SK-N-MC (cell line): ENCODE data around the gene IL13RA1.
A peak's percentile ranks its signal among the peaks of the same experiment; 100 is the strongest.
"Not testable (repeated sequence)": the region's sequence is repeated elsewhere in the genome, so short reads cannot be mapped to it uniquely, and the experiment has no call there.

ENCODE experiments used
- DNase-seq: peaks from one replicate; pipeline ENCODE4 v3.0.0-alpha.2; 2011; ENCODE audit warnings: low read depth, low spot score
- H3K27ac ChIP-seq: fragments of 200-600 bp; sonication (generic); 2 replicates; pipeline ENCODE4 v1.5.1; 2016; ENCODE audit warnings: mixed run types
- H3K36me3 ChIP-seq: fragments of 200-600 bp; sonication (generic); 2 replicates; pipeline ENCODE4 v1.6.1; 2017; ENCODE audit warnings: antibody characterized with exemption, low read length, mixed read lengths; ENCODE audit not compliant: insufficient read depth
- H3K4me3 ChIP-seq: fragments of 200-600 bp; sonication (generic); 2 replicates; pipeline ENCODE4 v1.5.1; 2016
- H3K9ac ChIP-seq: fragments of 200-600 bp; sonication (generic); 2 replicates; pipeline ENCODE4 v1.8.0; 2017; ENCODE audit warnings: mixed run types, mixed read lengths; ENCODE audit not compliant: insufficient read length
- H3K9me3 ChIP-seq: fragments of 200-600 bp; sonication (generic); 2 replicates; pipeline ENCODE4 v1.6.1; 2017; ENCODE audit warnings: low read depth, mild to moderate bottlenecking, antibody characterized with exemption, low read length, moderate library complexity, mixed read lengths
- EZH2 ChIP-seq: fragments of 200-600 bp; sonication (generic); IDR thresholded peaks from one replicate; pipeline ENCODE4 v1.6.1; 2017; ENCODE audit warnings: antibody characterized with exemption
- FOXP2 ChIP-seq: optimal IDR thresholded peaks from 2 replicates; pipeline ENCODE3; 2011; ENCODE audit warnings: mild to moderate bottlenecking, moderate library complexity; ENCODE audit not compliant: insufficient read depth; ENCODE audit errors: extremely low read length, control extremely low read depth
- POLR2AphosphoS5 ChIP-seq: IDR thresholded peaks from 2 replicates; pipeline ENCODE4 v1.6.1; 2012; ENCODE audit warnings: mild to moderate bottlenecking, low read depth, low read length, borderline replicate concordance

IL13RA1 gene

DNA sequence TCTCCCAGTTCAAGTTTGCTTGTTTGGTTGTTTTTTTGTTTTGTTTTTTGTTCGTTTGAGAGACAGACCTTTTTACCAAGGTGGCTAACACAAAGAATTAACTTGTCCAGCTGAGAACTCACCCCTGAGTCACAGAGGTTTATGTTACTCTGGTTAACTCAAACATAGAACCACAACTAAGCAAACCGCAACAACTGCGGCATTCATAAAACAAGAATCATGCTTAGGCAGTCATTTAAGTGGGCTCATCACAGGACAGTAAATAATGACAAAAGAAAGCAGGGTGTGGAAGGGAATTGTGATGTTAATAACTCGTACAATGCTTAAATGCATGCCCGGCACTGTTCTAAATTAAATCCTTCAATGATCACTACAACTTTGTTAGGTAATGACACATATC lies 24.7 kb upstream of the IL13RA1 start:
- H3K36me3 ChIP-seq: no peaks in the 10 kb centered on the region
- no peak for TF ChIP-seq POLR2AphosphoS5
- no peak for TF ChIP-seq FOXP2
- no peak for TF ChIP-seq EZH2
- no peak for DNase-seq
- H3K27ac ChIP-seq: no peak overlapping the region
- no peak overlapping the region for H3K9ac ChIP-seq
- no peaks in the 10 kb centered on the region for H3K9me3 ChIP-seq
- H3K4me3 ChIP-seq: no peak overlapping the region

- no peak for TF ChIP-seq EZH2
- no peak for TF ChIP-seq FOXP2
- no peak for TF ChIP-seq POLR2AphosphoS5
- Histone ChIP-seq H3K4me3 (no peak overlapping the region), H3K9ac (no peak overlapping the region), H3K9me3 (no peaks in the 10 kb centered on the region), H3K36me3 (no peaks in the 10 kb centered on the region), H3K27ac (no peak overlapping the region)
- DNase-seq: no peak
Measured at GRCh38 chrX:118706681-118707080, 20.7 kb upstream of the IL13RA1 start.

DNA sequence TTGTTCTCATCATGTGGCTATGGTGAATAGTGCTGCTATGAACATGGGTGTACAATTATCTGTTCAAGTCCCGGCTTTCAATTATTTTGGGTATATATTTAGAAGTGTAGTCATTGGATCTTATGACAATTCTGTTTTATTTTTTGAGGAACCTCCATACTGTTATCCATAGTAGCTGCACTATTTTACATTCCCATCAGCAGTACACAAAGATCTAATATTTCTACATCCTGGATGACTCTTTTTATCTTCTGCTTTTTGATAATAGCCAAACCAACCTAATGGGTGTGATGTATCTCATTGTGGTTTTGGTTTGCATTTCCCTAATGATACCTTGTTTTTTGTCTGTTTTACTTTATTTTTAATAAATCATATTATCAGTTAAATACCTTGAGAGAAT lies 12.9 kb upstream of the IL13RA1 start:
- Histone ChIP-seq H3K36me3 (no peaks in the 10 kb centered on the region), H3K27ac (no peak overlapping the region)
- no peak for DNase-seq

GRCh38 chrX:118715917-118716316 lies 11.5 kb upstream of the IL13RA1 start:
- not testable (repeated sequence) for DNase-seq, H3K27ac ChIP-seq

More for the DNA sequence above, 12.9 kb upstream of the IL13RA1 start:
- Histone ChIP-seq H3K9ac (no peak overlapping the region), H3K4me3 (no peak overlapping the region), H3K9me3 (no peaks in the 10 kb centered on the region)
- TF ChIP-seq FOXP2 (no peak), POLR2AphosphoS5 (no peak), EZH2 (no peak)

DNA sequence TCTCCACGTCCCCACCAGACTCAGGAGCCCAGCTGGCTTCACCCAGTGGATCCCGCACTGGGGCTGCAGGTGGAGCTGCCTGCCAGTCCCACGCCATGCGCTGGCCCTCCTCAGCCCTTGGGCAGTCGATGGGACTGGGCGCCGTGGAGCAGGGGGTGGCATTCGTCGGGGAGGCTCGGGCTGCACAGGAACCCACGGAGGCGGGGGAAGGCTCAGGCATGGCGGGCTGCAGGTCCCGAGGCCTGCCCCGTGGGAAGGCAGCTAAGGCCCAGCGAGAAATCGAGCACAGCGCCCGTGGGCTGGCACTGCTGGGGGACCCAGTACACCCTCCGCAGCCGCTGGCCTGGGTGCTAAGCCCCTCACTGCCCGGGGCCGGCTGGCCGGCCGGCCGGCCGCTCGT lies 10.6 kb upstream of the IL13RA1 start:
- H3K9ac ChIP-seq, H3K4me3 ChIP-seq, DNase-seq, H3K36me3 ChIP-seq, H3K9me3 ChIP-seq, H3K27ac ChIP-seq: not testable (repeated sequence)

More at GRCh38 chrX:118715917-118716316, 11.5 kb upstream of the IL13RA1 start:
- H3K9me3 ChIP-seq, H3K36me3 ChIP-seq, H3K4me3 ChIP-seq, H3K9ac ChIP-seq: not testable (repeated sequence)

DNA sequence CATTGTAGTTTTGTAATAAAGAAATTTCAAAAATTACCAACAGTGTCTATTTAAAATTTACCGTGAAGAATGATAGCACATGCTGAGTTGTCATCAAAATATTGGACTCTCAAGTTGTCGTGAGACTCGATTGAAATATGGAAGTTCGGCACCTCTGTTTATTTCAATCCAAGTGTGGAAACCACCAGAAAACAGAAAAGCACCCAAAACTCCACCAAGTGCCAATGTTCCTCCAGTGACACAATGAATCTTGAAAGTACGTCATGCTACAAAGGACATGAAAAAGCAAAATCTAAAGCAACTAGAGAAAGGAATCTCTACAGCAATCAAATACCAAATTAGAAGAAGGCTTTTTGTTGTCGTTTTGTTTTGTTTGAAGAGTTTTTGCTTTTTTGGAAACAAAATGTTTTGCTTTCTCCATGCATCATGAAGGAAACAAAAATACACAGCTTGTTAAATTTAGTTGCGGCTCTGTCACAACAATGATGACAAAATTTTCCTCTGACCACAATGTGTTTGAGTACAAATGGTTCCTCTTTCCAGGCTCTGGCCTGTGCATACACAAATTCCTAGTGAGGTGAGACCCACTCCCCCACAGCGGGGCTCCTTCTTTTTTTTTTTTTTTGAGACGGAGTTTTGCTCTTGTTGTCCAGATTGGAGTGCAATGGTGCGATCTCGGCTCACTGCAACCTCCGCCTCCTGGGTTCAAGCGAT lies 9.6 kb upstream of the IL13RA1 start:
- DNase-seq: no peak
- H3K27ac ChIP-seq: no peak overlapping the region
- no peak for TF ChIP-seq FOXP2
- no peak for TF ChIP-seq EZH2
- TF ChIP-seq POLR2AphosphoS5: no peak
- H3K9ac ChIP-seq: no peak overlapping the region
- no peaks in the 10 kb centered on the region for H3K9me3 ChIP-seq
- no peak overlapping the region for H3K4me3 ChIP-seq
- H3K36me3 ChIP-seq: no peaks in the 10 kb centered on the region

DNA sequence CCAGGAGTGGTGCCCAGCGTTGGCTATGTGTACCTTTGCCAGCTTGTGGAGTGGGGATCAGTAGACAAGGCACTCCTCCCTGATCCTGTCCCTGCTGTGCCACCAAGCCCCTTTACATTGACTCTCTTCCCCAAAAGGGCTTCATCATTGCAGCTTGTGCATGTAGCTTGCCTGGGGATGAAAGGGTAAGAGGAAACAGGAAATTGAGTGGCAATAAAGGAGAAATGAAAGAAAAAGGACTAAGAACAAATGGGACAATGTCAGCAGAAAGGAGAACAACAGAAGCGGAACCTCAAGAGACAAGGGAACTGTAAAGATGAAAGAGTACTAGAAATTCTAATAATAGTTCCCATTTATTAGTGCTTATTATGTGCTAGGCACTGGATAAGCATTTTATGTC lies 8.7 kb upstream of the IL13RA1 start:
- TF ChIP-seq FOXP2 (no peak), POLR2AphosphoS5 (no peak), EZH2 (no peak)
- DNase-seq: peak; percentile 10

DNA sequence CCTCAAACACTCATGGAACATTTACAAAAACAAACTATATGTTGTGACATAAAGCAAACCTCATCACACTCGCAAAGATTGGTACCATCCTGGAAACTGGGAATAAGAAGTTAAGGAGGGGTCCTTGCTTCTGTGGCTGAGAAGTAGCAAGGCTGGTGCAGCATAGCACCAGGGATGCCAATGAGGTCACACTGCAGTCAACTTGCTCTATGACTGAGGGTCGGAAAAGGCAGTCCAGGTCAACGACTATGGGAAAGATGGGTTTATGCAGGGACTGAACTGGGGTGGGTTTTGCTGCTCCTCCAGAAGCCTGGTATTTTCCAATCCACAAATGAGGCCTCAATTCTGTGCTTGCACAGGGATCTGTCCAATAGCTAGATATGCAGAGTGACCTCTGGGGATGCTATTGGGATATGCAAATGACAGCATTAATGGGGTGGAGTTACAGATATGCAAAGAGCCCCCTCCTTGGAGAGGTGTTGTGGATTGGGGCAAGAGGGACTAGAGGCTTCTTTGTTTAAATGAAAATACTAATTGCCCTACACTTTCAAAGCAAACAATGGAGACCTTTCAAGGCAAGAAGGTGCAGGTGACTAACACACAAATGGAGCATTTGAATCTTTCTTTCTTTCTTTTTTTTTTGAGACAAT lies 7.2 kb upstream of the IL13RA1 start:
- no peaks in the 10 kb centered on the region for H3K36me3 ChIP-seq
- H3K9ac ChIP-seq: no peak overlapping the region
- TF ChIP-seq POLR2AphosphoS5 (no peak), EZH2 (no peak), FOXP2 (no peak)
- no peak overlapping the region for H3K27ac ChIP-seq
- no peak overlapping the region for H3K4me3 ChIP-seq
- DNase-seq: no peak
- no peaks in the 10 kb centered on the region for H3K9me3 ChIP-seq

More for the DNA sequence above, 8.7 kb upstream of the IL13RA1 start:
- no peak overlapping the region for H3K27ac ChIP-seq
- no peak overlapping the region for H3K9ac ChIP-seq
- no peak overlapping the region for H3K4me3 ChIP-seq
- H3K9me3 ChIP-seq: no peaks in the 10 kb centered on the region
- no peaks in the 10 kb centered on the region for H3K36me3 ChIP-seq

- H3K9me3 ChIP-seq: no peaks in the 10 kb centered on the region
- H3K4me3 ChIP-seq: no peak overlapping the region
- no peak overlapping the region for H3K27ac ChIP-seq
- no peak overlapping the region for H3K9ac ChIP-seq
- H3K36me3 ChIP-seq: no peaks in the 10 kb centered on the region
- TF ChIP-seq EZH2 (no peak), POLR2AphosphoS5 (no peak), FOXP2 (no peak)
- no peak for DNase-seq
Measured at GRCh38 chrX:118723376-118723775, 4.0 kb upstream of the IL13RA1 start.
